ENCODE data around the gene ITIH1.

Gene ITIH1

GRCh38 chr3:52742418-52743041, 34.9 kb upstream of the ITIH1 start:
- TF ChIP-seq, protein P1, sequence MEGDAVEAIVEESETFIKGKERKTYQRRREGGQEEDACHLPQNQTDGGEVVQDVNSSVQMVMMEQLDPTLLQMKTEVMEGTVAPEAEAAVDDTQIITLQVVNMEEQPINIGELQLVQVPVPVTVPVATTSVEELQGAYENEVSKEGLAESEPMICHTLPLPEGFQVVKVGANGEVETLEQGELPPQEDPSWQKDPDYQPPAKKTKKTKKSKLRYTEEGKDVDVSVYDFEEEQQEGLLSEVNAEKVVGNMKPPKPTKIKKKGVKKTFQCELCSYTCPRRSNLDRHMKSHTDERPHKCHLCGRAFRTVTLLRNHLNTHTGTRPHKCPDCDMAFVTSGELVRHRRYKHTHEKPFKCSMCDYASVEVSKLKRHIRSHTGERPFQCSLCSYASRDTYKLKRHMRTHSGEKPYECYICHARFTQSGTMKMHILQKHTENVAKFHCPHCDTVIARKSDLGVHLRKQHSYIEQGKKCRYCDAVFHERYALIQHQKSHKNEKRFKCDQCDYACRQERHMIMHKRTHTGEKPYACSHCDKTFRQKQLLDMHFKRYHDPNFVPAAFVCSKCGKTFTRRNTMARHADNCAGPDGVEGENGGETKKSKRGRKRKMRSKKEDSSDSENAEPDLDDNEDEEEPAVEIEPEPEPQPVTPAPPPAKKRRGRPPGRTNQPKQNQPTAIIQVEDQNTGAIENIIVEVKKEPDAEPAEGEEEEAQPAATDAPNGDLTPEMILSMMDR (IDR thresholded peaks at IDR 0.05): peak; percentile 59 to 63
- H3K27ac ChIP-seq: no peak overlapping the region
- no peaks in the 10 kb centered on the region for H3K4me1 ChIP-seq
- peaks cover 63 to 98% (median 88%) of the 10 kb centered on the region in 3 donors for H3K36me3 ChIP-seq
- H3K4me3 ChIP-seq: no peak overlapping the region
- no peaks in the 10 kb centered on the region for H3K9me3 ChIP-seq
- H3K27me3 ChIP-seq: no peaks in the 10 kb centered on the region
- DNase-seq: no peak
- intact Hi-C loops (cut with DNase I; ENCODE audit: low total_unique reads): loop anchor here (2.0 to 5.0 kb wide), 2 partner anchors 190 to 330 kb away; no protein-coding TSS in a partner anchor

DNA sequence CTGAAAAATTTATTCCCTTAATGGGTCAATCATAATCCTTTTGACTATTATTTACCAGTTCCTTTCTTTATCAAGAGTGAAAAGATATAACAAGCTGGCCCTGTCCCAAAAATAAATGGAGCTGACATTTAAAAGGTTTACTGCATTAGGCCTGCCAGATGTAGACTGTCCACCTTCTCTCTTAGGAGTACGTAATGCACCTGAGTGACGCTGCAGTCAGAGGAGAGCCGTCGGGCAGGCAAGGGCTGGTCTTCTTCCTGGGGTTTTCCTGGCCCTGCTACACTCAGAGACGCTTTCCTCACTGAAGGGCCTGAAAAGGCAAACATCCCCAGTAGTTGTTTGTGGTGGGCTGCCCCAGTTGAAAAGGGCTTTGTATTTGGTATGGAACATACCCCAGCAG, 34.2 kb upstream of the ITIH1 start:
- no peak for DNase-seq
- no peak overlapping the region for H3K27ac ChIP-seq
- intact Hi-C loops (cut with DNase I; ENCODE audit: low total_unique reads): loop anchor here (2.0 to 5.0 kb wide), 2 partner anchors 189 to 330 kb away; no protein-coding TSS in a partner anchor
- H3K4me3 ChIP-seq: no peak overlapping the region
- H3K36me3 ChIP-seq: peaks cover 58 to 98% (median 88%) of the 10 kb centered on the region in 3 donors
- H3K4me1 ChIP-seq: no peaks in the 10 kb centered on the region
- no peaks in the 10 kb centered on the region for H3K9me3 ChIP-seq
- no peaks in the 10 kb centered on the region for H3K27me3 ChIP-seq
- TF ChIP-seq, protein P1 (IDR thresholded peaks at IDR 0.05): no peak

DNA sequence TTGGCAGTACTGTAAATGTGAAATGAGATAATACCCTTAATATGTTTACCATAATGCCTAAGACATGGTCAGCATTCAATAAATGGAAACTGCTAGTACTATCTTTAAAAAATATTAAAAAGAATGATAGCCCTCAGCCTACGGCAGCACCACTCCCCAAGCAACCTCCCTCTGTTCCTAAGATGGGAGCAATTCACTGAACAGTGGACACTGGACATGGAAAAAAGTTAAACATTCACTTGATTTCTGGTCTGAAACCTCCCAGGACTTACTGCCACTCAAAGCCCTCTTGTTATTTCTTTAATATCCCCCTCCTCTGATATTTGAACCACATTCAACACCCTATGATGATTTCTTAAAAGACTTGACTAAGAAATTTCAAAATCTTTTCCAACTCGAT, 33.7 kb upstream of the ITIH1 start:
- DNase-seq: no peak
- intact Hi-C loops (cut with DNase I; ENCODE audit: low total_unique reads): loop anchor here (2.0 to 5.0 kb wide), 2 partner anchors 189 to 329 kb away; no protein-coding TSS in a partner anchor
- Histone ChIP-seq H3K4me3 (no peak overlapping the region), H3K9me3 (no peaks in the 10 kb centered on the region), H3K27ac (no peak overlapping the region), H3K36me3 (peaks cover 56 to 98% (median 87%) of the 10 kb centered on the region in 3 donors), H3K27me3 (no peaks in the 10 kb centered on the region), H3K4me1 (no peaks in the 10 kb centered on the region)
- TF ChIP-seq, protein P1 (IDR thresholded peaks at IDR 0.05): no peak

DNA sequence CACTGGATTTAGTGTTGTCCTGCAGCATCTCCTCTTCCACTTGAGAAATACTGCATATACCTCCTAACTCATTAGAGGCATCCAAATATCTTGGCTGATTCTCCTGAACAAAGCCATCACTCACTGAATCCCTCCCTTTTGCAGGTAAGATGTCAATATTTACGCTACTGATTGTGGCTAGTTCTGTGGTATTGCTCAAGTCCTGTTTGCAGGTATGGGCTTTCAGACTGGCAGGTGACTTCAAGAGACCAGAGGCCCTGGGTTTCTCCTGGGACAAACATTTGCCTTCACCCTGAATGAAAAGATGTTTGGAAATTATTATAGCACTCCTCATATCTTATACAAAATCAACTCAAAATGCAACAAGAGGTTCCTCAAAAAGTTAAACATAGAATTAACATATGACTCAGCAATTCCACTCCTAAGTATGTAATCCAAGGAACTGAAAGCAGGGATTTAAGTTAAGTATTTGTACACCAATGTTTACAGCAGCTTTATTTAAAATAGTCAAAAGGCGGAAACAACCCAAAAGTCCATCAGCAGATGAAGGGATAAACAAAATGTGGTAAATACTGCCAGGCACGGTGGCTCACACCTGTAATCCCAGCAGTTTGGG, 25.2 kb upstream of the ITIH1 start:
- no peaks in the 10 kb centered on the region for H3K4me1 ChIP-seq
- no peak overlapping the region for H3K4me3 ChIP-seq
- DNase-seq: no peak
- no peak overlapping the region for H3K27ac ChIP-seq
- intact Hi-C loops (cut with DNase I; ENCODE audit: low total_unique reads): no loop called here
- TF ChIP-seq, protein P1 (IDR thresholded peaks at IDR 0.05): no peak
- no peaks in the 10 kb centered on the region for H3K27me3 ChIP-seq
- no peaks in the 10 kb centered on the region for H3K9me3 ChIP-seq
- peaks cover 60 to 83% (median 61%) of the 10 kb centered on the region in 3 donors for H3K36me3 ChIP-seq

DNA sequence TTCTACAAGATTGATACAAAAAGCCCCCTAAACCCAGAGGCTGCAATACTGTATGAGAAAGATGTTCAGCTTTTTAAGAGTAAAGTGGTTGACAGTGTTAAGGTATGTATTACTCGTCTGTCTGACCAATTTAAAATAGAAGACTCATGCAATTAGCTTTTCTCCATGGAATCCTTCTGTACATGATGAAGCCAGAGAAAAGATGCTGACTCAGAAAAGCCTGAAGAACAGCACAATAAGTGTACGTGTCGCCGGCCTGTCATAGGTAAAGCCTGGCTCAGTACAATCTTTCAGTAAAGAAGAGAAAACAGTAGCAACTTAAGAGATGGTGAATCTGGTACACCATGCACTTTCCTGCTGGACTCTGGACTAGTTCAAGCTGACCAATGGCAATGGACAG, 23.0 kb upstream of the ITIH1 start:
- H3K9me3 ChIP-seq: no peaks in the 10 kb centered on the region
- no peak for DNase-seq
- no peaks in the 10 kb centered on the region for H3K27me3 ChIP-seq
- no peak overlapping the region for H3K27ac ChIP-seq
- H3K4me1 ChIP-seq: no peaks in the 10 kb centered on the region
- intact Hi-C loops (cut with DNase I; ENCODE audit: low total_unique reads): no loop called here
- peaks cover 60 to 81% (median 65%) of the 10 kb centered on the region in 3 donors for H3K36me3 ChIP-seq
- no peak overlapping the region for H3K4me3 ChIP-seq
- TF ChIP-seq, protein P1 (IDR thresholded peaks at IDR 0.05): no peak
